HEK293T (cell line): ENCODE results near the gene PLPPR2.

ENCODE experiments used
- CTCF ChIA-PET: fragments of 350-600 bp; formaldehyde crosslinking; extraction: SDS; loops from one replicate; lab custom pipeline; 2021; ENCODE audit warnings: antibody characterized with exemption, inconsistent platforms; lab: Yijun Ruan, JAX
- POLR2A ChIA-PET: fragments of 350-600 bp; formaldehyde crosslinking; extraction: SDS; loops from one replicate; lab custom pipeline; 2020; ENCODE audit warnings: antibody characterized with exemption, inconsistent platforms; lab: Yijun Ruan, JAX
- DNase-seq: peaks from one replicate; pipeline ENCODE4 v3.0.0; 2012; ENCODE audit warnings: mixed read lengths; ENCODE audit errors: extremely low spot score
- ARNT ChIP-seq: fragments of 450-650 bp; IDR thresholded peaks from 2 replicates; pipeline ENCODE4 v1.6.1; 2017; ENCODE audit warnings: mild to moderate bottlenecking
- BHLHE40 ChIP-seq: fragments of 450-650 bp; IDR thresholded peaks from 2 replicates; pipeline ENCODE4 v1.6.1; 2016; ENCODE audit warnings: mild to moderate bottlenecking, moderate library complexity, borderline replicate concordance
- CTBP1 ChIP-seq: fragments of 450-650 bp; IDR thresholded peaks from 2 replicates; pipeline ENCODE4 v1.6.1; 2016; ENCODE audit warnings: borderline replicate concordance
- ELF4 ChIP-seq: fragments of 450-650 bp; IDR thresholded peaks from 2 replicates; pipeline ENCODE4 v1.6.1; 2017; ENCODE audit warnings: antibody characterized with exemption
- FOXA1 ChIP-seq: fragments of 450-650 bp; IDR thresholded peaks from 2 replicates; pipeline ENCODE4 v1.6.1; 2016; ENCODE audit warnings: mild to moderate bottlenecking
- FOXK2 ChIP-seq: fragments of 450-650 bp; IDR thresholded peaks from 2 replicates; pipeline ENCODE4 v1.6.1; 2016; ENCODE audit warnings: mild to moderate bottlenecking
- FOXM1 ChIP-seq: fragments of 450-650 bp; IDR thresholded peaks from 2 replicates; pipeline ENCODE4 v1.6.1; 2017; ENCODE audit warnings: mild to moderate bottlenecking, borderline replicate concordance
- HDGF ChIP-seq: fragments of 450-650 bp; IDR thresholded peaks from 2 replicates; pipeline ENCODE4 v1.6.1; 2017; ENCODE audit warnings: antibody characterized with exemption, borderline replicate concordance
- L3MBTL2 ChIP-seq: fragments of 450-650 bp; conservative IDR thresholded peaks from 2 replicates; pipeline ENCODE4 v1.6.1; 2016; ENCODE audit warnings: mild to moderate bottlenecking
- LEF1 ChIP-seq: fragments of 450-650 bp; IDR thresholded peaks from 2 replicates; pipeline ENCODE4 v1.6.1; 2017; ENCODE audit warnings: mild to moderate bottlenecking, borderline replicate concordance
- NFRKB ChIP-seq: fragments of 450-650 bp; IDR thresholded peaks from 2 replicates; pipeline ENCODE4 v1.6.1; 2016; ENCODE audit warnings: mild to moderate bottlenecking, moderate library complexity
- SP1 ChIP-seq: fragments of 450-650 bp; IDR thresholded peaks from 2 replicates; pipeline ENCODE4 v1.6.1; 2017
- SUZ12 ChIP-seq: fragments of 450-650 bp; IDR thresholded peaks from 2 replicates; pipeline ENCODE4 v1.6.1; 2016; ENCODE audit warnings: mild to moderate bottlenecking
- TARDBP ChIP-seq: fragments of 450-650 bp; IDR thresholded peaks from 2 replicates; pipeline ENCODE4 v1.6.1; 2016
- ZNF384 ChIP-seq: fragments of 450-650 bp; IDR thresholded peaks from 2 replicates; pipeline ENCODE4 v1.6.1; 2016
- TF ChIP-seq, protein P1 (sequence below): fragments of 450-650 bp; IDR thresholded peaks from 2 replicates; pipeline ENCODE4 v1.6.1; 2016

The PLPPR2 gene

DNA sequence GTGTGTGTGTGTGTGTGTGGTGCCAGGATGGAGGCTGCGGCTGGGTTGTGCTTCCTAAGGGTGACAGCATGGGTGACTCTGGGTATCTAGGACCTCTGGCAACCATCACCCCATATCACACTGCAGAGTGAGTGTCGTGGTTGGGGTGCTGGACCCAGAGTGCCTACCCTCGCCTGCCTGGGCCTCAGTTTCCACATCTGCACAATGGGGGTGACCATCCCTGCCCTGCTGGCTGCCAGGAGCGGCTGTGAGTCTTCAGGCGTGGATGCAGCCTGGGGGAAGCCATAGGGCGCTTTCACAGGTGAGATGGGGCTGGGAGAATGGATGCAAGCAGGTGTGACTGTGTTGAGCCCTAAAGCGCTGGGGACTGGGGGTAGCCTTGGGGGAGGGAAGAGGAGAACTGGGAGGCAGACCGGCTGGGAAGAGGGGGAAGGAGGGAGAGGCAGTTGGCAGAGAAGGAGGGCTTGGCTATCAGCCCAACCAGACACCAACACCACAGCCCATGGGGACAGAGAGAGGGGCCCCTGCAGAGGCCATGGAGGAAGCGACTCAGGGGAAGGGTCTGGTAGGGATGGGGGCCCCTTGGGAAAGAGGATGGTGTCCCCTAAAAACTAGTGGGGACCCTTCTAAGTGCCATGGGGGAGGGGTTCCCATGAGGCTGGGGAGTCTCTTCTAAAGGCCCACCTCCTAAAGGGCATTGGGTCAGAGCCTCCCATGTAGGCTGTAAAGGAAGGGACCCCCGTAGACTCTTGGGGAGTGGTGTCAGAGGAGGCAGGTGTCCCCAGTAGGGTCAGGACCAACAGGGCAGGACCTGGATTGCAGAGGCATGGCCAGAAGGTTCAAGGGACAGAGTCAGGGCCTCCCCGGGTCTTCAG is 1.7 kb downstream of the PLPPR2 start:
- POLR2A ChIA-PET = interaction anchor here (1.0 to 1.5 kb wide), 2 partner anchors 11 to 18 kb away, joined by 4 to 5 read pairs; partner anchors contain the start of genes CCDC159, SWSAP1 and TMEM205
- no peak for DNase-seq
- no peak for TF ChIP-seq SP1
- no peak for TF ChIP-seq NFRKB
- no peak for TF ChIP-seq LEF1
- TF ChIP-seq L3MBTL2 = no peak
- CTCF ChIA-PET = no interaction called here

DNA sequence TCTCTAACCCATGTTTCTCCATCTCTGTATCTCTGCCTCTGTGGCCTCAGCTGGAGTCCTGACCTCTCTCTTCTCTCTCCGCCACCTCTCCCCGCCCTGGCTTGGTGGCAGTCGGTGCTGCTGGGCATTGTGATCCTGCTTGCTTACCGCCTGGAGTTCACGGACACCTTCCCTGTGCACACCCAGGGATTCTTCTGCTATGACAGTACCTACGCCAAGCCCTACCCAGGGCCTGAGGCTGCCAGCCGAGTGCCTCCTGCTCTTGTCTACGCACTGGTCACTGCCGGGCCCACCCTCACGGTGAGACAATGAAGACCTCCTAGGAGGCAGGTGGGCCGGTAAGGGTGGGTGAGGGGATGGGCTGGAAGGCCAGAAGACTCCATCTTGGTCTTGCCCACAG is 4.2 kb downstream of the PLPPR2 start:
- ChIA-PET CTCF (no interaction called here), POLR2A (interaction anchor here (1.0 kb wide), 1 partner anchor 13 kb away, joined by 3 read pairs; the partner anchor contains the start of genes CCDC159 and TMEM205)
- DNase-seq = no peak
- TF ChIP-seq ELF4 (no peak), ZNF384 (no peak), ARNT (no peak), FOXK2 (no peak), BHLHE40 (no peak), LEF1 (no peak), NFRKB (no peak), FOXA1 (no peak)
- TF ChIP-seq, protein P1, sequence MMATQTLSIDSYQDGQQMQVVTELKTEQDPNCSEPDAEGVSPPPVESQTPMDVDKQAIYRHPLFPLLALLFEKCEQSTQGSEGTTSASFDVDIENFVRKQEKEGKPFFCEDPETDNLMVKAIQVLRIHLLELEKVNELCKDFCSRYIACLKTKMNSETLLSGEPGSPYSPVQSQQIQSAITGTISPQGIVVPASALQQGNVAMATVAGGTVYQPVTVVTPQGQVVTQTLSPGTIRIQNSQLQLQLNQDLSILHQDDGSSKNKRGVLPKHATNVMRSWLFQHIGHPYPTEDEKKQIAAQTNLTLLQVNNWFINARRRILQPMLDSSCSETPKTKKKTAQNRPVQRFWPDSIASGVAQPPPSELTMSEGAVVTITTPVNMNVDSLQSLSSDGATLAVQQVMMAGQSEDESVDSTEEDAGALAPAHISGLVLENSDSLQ = no peak

DNA sequence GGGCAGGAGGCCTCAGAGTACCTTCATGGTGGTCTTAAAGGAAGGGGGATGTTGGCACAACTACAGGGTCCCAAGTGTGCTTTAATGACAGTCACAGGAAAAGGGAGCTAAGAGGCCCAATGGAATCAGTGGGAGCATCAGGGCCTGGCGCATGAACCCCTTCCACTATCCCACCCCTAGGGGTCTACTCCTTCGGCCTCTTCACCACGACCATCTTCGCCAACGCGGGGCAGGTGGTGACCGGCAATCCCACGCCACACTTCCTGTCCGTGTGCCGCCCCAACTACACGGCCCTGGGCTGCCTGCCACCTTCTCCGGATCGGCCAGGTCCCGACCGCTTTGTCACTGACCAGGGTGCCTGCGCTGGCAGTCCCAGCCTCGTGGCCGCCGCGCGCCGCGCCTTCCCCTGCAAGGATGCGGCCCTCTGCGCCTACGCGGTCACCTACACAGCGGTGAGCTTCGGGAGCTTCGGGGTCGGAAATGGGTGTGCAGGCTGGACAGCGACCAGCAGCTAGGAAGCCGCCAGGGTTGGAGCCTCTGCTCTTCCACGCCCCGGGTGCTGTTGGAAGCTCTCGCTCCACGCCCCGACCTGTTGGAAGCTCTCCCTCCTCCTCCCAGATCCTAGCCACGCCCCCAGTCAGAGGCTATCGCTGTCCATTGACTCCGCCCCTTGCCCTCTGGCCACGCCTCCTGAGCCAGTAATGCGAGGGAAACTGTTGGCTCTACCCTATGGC is 6.0 kb downstream of the PLPPR2 start:
- DNase-seq = peak; percentile 64
- CTCF ChIA-PET = interaction anchor here (1.1 to 1.3 kb wide), 2 partner anchors 20 to 67 kb away, joined by 4 to 5 read pairs; no protein-coding TSS in a partner anchor
- POLR2A ChIA-PET = interaction anchor here (0.9 to 1.8 kb wide), 5 partner anchors 9 to 65 kb away, joined by 3 to 14 read pairs (median 4); partner anchors contain the start of genes CCDC159, SWSAP1, TMEM205 and TSPAN16
- no peak for TF ChIP-seq CTBP1
- TF ChIP-seq ZNF384 = no peak
- TF ChIP-seq FOXM1 = no peak
- no peak for TF ChIP-seq SP1

DNA sequence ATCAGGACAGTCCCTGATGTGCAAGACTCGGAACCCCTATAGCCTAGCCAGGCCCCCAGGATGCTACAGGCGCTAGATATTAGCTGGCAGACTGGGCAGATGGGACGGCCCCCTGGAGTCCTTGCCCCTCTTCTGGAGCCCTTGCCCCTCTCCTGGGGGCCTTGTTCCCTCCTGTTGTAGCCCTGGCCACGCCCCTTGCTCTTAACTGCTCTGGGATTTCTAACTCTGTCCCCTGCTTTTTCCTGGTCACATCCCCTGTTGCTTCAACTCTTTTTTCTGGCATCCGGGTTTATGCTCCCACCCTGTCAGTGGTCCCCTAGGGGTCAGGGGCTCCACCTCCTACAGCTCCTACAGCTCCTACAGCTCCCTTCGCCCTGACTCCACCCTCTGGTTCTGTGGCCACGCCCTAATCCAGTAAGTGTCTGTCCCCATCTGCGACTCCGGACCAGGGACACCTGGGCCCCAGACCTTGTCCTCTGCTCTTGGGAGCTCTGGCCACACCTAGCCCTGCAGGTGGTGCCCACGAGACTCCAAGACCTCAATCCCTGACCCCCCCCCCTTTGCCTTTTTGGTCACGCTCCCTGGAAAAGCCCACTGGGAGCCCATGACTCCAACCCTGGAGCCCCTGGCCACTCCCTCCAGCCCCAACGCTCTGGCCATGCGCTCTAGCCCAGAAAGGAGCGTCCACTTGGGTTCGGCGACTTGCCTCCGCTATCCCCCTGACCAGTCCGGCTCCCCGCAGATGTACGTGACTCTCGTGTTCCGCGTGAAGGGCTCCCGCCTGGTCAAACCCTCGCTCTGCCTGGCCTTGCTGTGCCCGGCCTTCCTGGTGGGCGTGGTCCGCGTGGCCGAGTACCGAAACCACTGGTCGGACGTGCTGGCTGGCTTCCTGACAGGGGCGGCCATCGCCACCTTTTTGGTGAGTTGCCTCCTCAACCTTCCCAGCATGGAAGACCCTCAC is 6.8 kb downstream of the PLPPR2 start:
- POLR2A ChIA-PET = interaction anchor here (0.9 to 1.8 kb wide), 4 partner anchors 12 to 65 kb away, joined by 3 to 14 read pairs (median 4); partner anchors contain the start of genes CCDC159, SWSAP1, TMEM205 and TSPAN16
- CTCF ChIA-PET = interaction anchor here (1.1 kb wide), 1 partner anchor 19 kb away, joined by 5 read pairs; no protein-coding TSS in a partner anchor
- TF ChIP-seq L3MBTL2 (no peak), LEF1 (no peak), ZNF384 (no peak), HDGF (no peak), FOXK2 (no peak), CTBP1 (no peak)
- no peak for DNase-seq

DNA sequence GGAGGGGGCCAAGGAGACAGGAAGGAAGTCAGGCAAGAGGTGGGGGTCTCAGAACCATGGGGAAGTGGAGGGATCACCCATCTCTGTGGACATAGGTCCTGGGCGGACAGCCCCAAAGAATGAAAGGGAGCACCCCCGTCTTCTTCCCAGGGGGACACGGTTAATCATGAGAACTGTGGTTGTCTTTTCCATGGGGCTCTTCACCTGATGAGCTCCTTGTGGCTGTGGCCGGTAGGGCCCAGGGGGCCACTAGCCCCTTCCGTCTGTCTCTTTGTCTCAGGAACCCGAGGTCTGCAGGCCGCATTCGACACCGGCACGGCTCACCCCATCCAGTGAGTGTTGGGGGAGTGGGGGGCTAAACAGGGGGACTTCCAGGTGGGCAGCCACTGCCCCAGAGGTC is 8.6 kb downstream of the PLPPR2 start:
- TF ChIP-seq CTBP1 (no peak), SP1 (no peak), NFRKB (no peak), FOXK2 (no peak), ARNT (no peak), ZNF384 (no peak), HDGF (no peak), SUZ12 (no peak)
- DNase-seq = no peak
- ChIA-PET POLR2A (interaction anchor here (1.0 kb wide), 1 partner anchor 11 kb away, joined by 4 read pairs; the partner anchor contains the start of gene SWSAP1), CTCF (no interaction called here)

DNA sequence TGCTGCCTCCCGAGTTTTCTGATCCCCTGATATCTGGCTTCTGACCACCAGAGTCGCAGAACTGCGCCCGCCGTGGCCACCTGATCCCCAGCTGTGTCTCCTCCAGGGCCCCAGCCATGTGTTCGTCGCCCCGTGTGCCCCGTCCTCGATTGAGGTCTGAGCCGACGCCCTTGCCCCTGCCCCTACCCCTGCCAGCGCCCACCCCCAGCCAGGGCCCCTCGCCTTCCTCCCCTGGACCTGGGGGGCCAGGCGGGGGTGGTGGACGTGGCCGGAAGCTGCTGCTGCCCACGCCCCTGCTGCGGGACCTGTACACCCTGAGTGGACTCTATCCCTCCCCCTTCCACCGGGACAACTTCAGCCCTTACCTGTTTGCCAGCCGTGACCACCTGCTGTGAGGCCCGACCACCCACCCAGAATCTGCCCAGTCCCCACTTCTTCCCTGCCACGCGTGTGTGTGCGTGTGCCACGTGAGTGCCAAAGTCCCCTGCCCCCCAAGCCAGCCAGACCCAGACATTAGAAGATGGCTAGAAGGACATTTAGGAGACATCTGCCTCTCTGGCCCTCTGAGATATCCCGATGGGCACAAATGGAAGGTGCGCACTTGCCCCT is 9.2 kb downstream of the PLPPR2 start:
- POLR2A ChIA-PET = no interaction called here
- TF ChIP-seq ZNF384 (no peak), CTBP1 (no peak), TARDBP (no peak), FOXA1 (no peak), ARNT (no peak), ELF4 (no peak), L3MBTL2 (no peak), FOXK2 (no peak), SP1 (no peak), HDGF (no peak), NFRKB (no peak), FOXM1 (no peak), SUZ12 (no peak)
- CTCF ChIA-PET = no interaction called here
- no peak for DNase-seq
